ENCODE data around the gene SMIM11.
"Not testable (repeated sequence)": the region's sequence is repeated elsewhere in the genome, so short reads cannot be mapped to it uniquely, and the experiment has no call there.

GRCh38 chr21:34423805-34424204, 48.5 kb downstream of the SMIM11 start, which contains the start of gene SMIM34:
- TF ChIP-seq EZH2 (IDR thresholded peaks at IDR 0.05; ENCODE audit: low read length, missing control alignments); CTCF (conservative IDR thresholded peaks at IDR 0.05 in 1 of 2, IDR thresholded peaks at IDR 0.05 in 1 of 2; ENCODE audit: low read depth in 1 of 2, low read length in 2 of 2): not testable (repeated sequence)

Data from fibroblast of lung (primary cell).